Measurements from ENCODE around the gene CDKN2C. TPM values are rescaled to one million over a fixed set of nuclear protein-coding genes. Genes with fewer than 3 reads are reported as not detected.

Gene CDKN2C
- total RNA-seq, 1 experiment from 2014 or later: 9.4 TPM

DNA sequence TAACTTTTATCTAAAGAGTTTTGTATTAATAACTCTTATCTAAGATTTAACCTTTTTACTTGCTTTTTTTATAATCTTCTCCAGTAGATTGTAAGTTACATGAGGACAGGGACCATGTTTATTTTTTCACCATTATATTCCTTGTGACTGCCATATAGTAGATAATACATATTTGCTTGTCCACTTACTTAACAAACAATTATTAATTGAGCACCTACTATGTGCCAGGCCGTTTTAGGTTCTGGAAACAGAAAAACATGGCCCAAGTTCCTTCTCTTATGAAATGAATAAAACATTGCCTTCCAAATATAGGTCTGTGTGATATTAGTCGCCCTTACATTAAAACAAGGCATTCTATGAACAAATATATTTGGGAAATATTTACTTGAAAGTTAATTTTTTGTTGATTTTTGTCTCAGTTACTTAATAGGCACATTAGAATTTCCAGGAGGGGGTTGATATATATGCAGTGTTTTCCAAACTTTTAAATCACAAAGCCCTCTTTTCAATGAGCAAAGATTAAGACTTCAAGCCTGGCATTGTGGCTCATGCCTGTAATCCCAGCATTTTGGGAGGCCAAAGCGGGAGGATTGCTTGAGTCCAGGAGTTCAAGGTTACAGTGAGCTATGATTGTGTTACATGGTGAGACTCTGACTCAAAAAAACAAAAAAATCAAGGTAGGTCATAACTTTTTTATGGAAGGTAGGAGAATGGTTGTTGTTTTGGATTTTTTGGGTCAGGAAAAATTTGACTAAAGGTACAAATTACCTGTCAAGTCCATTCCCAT lies 22.7 kb downstream of the CDKN2C start:
- DNase-seq (ENCODE audit: low read depth, low spot score) (no peak), ATAC-seq (no peak)
- intact Hi-C loops (cut with micrococcal nuclease): no loop called here
- Histone ChIP-seq H3K27me3 (ENCODE audit: insufficient read depth, low read length) (no peaks in the 10 kb centered on the region), H3K4me1 (ENCODE audit: control insufficient read depth in 1 of 2, insufficient read depth in 2 of 2, low read length in 2 of 2) (no peaks in the 10 kb centered on the region), H3K27ac (ENCODE audit: low read depth, low read length) (no peak overlapping the region), H3K9me2 (ENCODE audit: insufficient read depth) (no peaks in the 10 kb centered on the region), H3K9ac (ENCODE audit: low read length) (no peak overlapping the region), H4K20me1 (ENCODE audit: insufficient read depth) (no peaks in the 10 kb centered on the region), H3K79me2 (ENCODE audit: insufficient read depth, low read length) (no peaks in the 10 kb centered on the region), H2AFZ (ENCODE audit: low read depth, low read length, poor library complexity, severe bottlenecking) (no peak overlapping the region), H3K4me3 (replicated peaks in 1 of 2; ENCODE audit: low read depth in 1 of 2, low read length in 2 of 2) (no peak overlapping the region), H3K4me2 (ENCODE audit: low read length) (no peak overlapping the region), H3K36me3 (ENCODE audit: control insufficient read depth in 1 of 2, insufficient read depth in 2 of 2, low read length in 2 of 2) (no peaks in the 10 kb centered on the region), H3K9me3 (ENCODE audit: control insufficient read depth in 1 of 2, insufficient read depth in 1 of 2, low read depth in 1 of 2, low read length in 2 of 2) (no peaks in the 10 kb centered on the region)
- ChIA-PET RAD21 (ENCODE audit: low non-redundant PET in 1 of 2, low total read pairs in 2 of 2, uncharacterized antibody in 2 of 2, unreplicated experiment in 2 of 2) (no interaction called here), POLR2A (no interaction called here), CTCF (no interaction called here)
- BruUV-seq (replicated peaks): no TSS peak
- TF ChIP-seq FOSL1 (IDR thresholded peaks at IDR 0.05; ENCODE audit: low read depth): no peak
- no peak for TF ChIP-seq TCF7L2 (IDR thresholded peaks at IDR 0.05; ENCODE audit: borderline replicate concordance, extremely low read depth, insufficient read depth, insufficient read length)
- no peak for TF ChIP-seq EZH2 (IDR thresholded peaks at IDR 0.05)
- TF ChIP-seq RAD21 (IDR thresholded peaks at IDR 0.05; ENCODE audit: low read depth): no peak
- TF ChIP-seq, protein P1, sequence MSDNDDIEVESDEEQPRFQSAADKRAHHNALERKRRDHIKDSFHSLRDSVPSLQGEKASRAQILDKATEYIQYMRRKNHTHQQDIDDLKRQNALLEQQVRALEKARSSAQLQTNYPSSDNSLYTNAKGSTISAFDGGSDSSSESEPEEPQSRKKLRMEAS (IDR thresholded peaks at IDR 0.05): no peak
- no peak for TF ChIP-seq CEBPB (IDR thresholded peaks at IDR 0.05; ENCODE audit: low read depth)
- TF ChIP-seq SIN3A (IDR thresholded peaks at IDR 0.05; ENCODE audit: low read depth): no peak
- TF ChIP-seq ZFX (IDR thresholded peaks at IDR 0.05): no peak
- TF ChIP-seq, protein P2, sequence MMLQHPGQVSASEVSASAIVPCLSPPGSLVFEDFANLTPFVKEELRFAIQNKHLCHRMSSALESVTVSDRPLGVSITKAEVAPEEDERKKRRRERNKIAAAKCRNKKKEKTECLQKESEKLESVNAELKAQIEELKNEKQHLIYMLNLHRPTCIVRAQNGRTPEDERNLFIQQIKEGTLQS (IDR thresholded peaks at IDR 0.05): no peak
- no peak for TF ChIP-seq POLR2A (IDR thresholded peaks at IDR 0.05; ENCODE audit: borderline replicate concordance, extremely low read depth, insufficient read depth, insufficient read length)
- no peak for TF ChIP-seq ZNF274 (IDR thresholded peaks at IDR 0.05; ENCODE audit: low read depth, low read length)
- TF ChIP-seq ELF1 (IDR thresholded peaks at IDR 0.05; ENCODE audit: borderline replicate concordance, low read depth): no peak
- TF ChIP-seq SRF (IDR thresholded peaks at IDR 0.05; ENCODE audit: low read depth): no peak
- TF ChIP-seq POLR2AphosphoS5 (IDR thresholded peaks at IDR 0.05; ENCODE audit: low read depth, low read length): no peak
- TF ChIP-seq CTCF (IDR thresholded peaks at IDR 0.05 in 2 of 3, conservative IDR thresholded peaks at IDR 0.05 in 1 of 3; ENCODE audit: borderline replicate concordance in 1 of 3, insufficient read depth in 1 of 3, low read depth in 2 of 3, low read length in 2 of 3): no peak

All from HCT116 (cell line).